ENCODE data around the gene RNH1.

Gene RNH1

GRCh38 chr11:502288-503178 lies 4.5 kb downstream of the RNH1 start:
- TF ChIP-seq, protein P1, sequence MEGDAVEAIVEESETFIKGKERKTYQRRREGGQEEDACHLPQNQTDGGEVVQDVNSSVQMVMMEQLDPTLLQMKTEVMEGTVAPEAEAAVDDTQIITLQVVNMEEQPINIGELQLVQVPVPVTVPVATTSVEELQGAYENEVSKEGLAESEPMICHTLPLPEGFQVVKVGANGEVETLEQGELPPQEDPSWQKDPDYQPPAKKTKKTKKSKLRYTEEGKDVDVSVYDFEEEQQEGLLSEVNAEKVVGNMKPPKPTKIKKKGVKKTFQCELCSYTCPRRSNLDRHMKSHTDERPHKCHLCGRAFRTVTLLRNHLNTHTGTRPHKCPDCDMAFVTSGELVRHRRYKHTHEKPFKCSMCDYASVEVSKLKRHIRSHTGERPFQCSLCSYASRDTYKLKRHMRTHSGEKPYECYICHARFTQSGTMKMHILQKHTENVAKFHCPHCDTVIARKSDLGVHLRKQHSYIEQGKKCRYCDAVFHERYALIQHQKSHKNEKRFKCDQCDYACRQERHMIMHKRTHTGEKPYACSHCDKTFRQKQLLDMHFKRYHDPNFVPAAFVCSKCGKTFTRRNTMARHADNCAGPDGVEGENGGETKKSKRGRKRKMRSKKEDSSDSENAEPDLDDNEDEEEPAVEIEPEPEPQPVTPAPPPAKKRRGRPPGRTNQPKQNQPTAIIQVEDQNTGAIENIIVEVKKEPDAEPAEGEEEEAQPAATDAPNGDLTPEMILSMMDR (IDR thresholded peaks at IDR 0.05; ENCODE audit: insufficient read depth, low read length, poor library complexity, severe bottlenecking), result no peak
- no peak for DNase-seq (ENCODE audit: extremely low read depth, insufficient read length)
- H3K4me3 ChIP-seq (replicated peaks; ENCODE audit: low read depth, low read length), result no peak overlapping the region
- peaks cover 33% of the 10 kb centered on the region for H3K36me3 ChIP-seq (ENCODE audit: control insufficient read depth, insufficient read depth, low read length)
- H3K27me3 ChIP-seq (replicated peaks; ENCODE audit: control insufficient read depth, insufficient read depth, low read length), result no peaks in the 10 kb centered on the region

DNA sequence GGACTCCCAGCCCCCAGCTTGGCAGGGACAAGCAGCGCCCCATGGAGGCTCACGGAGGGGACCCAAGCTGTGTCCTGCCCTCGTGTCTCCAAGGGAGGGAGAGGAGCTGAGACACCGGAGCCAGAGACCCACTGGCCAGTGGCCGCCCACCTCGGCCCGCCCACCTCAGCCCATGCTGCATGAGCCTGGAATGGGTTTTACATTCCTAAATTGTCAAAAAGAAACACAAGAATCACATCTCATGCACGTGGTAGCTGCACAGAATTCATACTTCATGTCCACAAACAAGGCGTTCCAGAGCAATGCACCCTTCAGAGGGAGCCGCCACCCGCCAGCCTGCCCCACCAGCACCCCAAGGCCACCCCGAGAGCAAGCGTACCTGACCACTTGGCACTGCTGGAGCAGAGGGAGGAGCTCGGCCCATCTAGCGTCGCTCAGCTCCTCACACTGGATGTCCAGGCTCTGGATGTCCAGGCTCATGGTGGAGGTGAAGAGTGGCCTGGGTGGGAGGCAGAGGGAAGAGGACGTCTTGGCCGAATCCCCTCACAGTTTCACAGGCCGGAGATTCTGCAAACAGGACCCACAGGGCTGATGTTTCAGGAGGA lies 5.3 kb downstream of the RNH1 start:
- no peak overlapping the region for H3K4me3 ChIP-seq (replicated peaks; ENCODE audit: low read depth, low read length)
- TF ChIP-seq, protein P1 (IDR thresholded peaks at IDR 0.05; ENCODE audit: insufficient read depth, low read length, poor library complexity, severe bottlenecking), result no peak
- peaks cover 39% of the 10 kb centered on the region for H3K36me3 ChIP-seq (ENCODE audit: control insufficient read depth, insufficient read depth, low read length)
- no peak for DNase-seq (ENCODE audit: extremely low read depth, insufficient read length)
- H3K27me3 ChIP-seq (replicated peaks; ENCODE audit: control insufficient read depth, insufficient read depth, low read length), result no peaks in the 10 kb centered on the region

GRCh38 chr11:501001-501682 lies 5.9 kb downstream of the RNH1 start:
- H3K4me3 ChIP-seq (replicated peaks; ENCODE audit: low read depth, low read length), result no peak overlapping the region
- TF ChIP-seq, protein P1 (IDR thresholded peaks at IDR 0.05; ENCODE audit: insufficient read depth, low read length, poor library complexity, severe bottlenecking), result no peak
- DNase-seq (ENCODE audit: extremely low read depth, insufficient read length), result no peak
- no peaks in the 10 kb centered on the region for H3K27me3 ChIP-seq (replicated peaks; ENCODE audit: control insufficient read depth, insufficient read depth, low read length)
- H3K36me3 ChIP-seq (ENCODE audit: control insufficient read depth, insufficient read depth, low read length), result peaks cover 40% of the 10 kb centered on the region

- Histone ChIP-seq H3K4me3 (replicated peaks; ENCODE audit: low read depth, low read length) (no peak overlapping the region), H3K36me3 (ENCODE audit: control insufficient read depth, insufficient read depth, low read length) (peaks cover 43% of the 10 kb centered on the region), H3K27me3 (replicated peaks; ENCODE audit: control insufficient read depth, insufficient read depth, low read length) (no peaks in the 10 kb centered on the region)
- no peak for DNase-seq (ENCODE audit: extremely low read depth, insufficient read length)
- TF ChIP-seq, protein P1 (IDR thresholded peaks at IDR 0.05; ENCODE audit: insufficient read depth, low read length, poor library complexity, severe bottlenecking), result no peak
Observed at GRCh38 chr11:499201-500076, 7.6 kb downstream of the RNH1 start.
